Nucleus accumbens (tissue), 56 donors: ENCODE measurements around the gene TM4SF5.
A peak's percentile ranks its signal among the peaks of the same experiment; 100 is the strongest.

Experiments
- DNase-seq, 56 donors: peaks; one replicate each; lab custom pipeline; 2025; lab: John Stamatoyannopoulos, UW

Gene TM4SF5

DNA sequence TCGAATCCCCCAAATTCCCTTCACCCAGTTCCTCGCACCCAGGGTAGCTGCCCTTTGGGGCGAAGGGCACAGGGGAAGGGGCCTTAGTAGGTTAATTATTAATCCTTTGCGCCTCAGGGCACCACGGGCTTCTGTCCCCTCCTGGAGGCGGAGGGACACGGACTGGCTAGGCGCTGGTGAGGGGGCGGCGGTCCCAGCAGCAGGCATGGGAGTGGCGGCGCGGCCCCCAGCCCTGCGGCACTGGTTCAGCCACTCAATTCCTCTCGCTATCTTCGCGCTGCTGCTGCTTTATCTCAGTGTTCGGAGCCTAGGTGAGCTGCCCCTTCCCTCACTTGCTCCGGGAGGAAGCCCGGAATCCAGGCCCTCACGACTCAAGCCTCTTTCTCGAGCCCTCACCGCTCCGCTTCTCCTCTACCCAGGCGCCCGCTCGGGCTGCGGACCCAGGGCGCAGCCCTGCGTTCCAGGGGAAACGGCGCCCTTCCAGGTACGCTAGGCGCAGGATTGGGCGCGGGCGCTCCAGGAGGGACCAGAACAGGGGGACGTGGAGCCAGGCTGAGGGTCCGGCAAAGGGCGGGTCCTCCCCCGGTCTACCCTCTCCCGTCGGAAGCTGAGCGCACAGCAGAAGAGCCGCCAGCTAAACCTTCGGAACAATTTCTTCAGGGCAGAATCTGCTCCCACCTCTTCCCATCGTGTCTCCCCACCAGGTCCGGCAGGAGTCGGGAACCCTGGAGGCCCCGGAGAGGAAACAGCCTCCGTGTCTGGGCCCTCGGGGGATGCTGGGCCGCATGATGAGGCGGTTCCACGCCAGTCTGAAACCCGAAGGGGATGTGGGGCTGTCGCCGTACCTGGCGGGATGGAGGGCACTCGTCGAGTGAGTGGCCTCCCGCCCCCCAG is 17.4 kb downstream of the TM4SF5 start, which contains the start of gene GLTPD2:
GLTPD2 (plus strand) TSS at position 158 of the 894 bp plus-strand sequence; CDS start at position 206, 48 bp downstream.
- peak in 5 of 56 donors; percentile 9 to 52 (median 38) for DNase-seq

DNA sequence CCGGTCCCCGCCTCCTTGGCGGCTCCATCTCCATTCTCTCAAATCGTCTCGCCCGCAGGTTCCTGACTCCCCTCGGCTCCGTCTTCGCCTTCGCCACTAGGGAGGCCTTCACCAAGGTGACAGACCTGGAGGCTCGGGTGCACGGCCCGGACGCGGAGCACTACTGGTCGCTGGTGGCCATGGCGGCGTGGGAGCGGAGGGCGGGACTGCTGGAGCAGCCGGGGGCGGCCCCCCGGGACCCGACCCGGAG is 17.9 kb downstream of the TM4SF5 start:
- DNase-seq = peak in 4 of 56 donors; percentile 54 to 71 (median 62)

DNA sequence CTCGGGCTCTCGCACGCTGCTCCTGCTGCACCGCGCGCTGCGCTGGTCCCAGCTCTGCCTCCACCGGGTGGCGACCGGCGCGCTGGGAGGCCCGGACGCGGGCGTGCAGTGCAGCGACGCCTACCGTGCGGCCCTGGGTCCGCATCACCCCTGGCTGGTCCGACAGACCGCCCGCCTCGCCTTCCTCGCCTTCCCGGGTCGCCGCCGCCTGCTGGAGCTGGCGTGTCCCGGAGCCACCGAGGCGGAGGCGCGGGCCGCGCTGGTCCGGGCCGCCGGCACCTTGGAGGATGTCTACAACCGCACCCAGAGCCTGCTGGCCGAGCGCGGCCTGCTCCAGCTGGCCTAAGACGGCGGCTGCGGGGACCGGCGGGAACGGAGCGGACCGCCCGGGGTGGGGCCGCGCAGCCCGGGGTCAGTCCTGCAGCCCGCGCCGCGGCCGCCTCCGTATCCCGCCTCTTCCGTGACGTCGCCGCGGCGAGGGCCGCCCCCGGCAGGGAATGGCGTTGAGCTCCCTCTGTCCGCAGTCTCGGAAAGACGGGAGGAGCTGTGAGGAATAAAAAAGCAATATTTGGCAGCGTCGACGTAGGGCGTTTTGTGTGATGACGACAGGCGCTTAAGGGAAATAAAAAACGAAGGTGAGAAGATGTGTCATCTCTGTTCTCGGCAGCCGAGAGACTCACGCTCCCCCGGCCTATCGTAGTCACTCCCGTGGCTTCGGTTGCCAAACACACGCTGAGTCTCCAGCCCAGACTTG is 18.4 kb downstream of the TM4SF5 start:
- DNase-seq = peak in 55 of 56 donors; percentile 30 to 89 (median 81)

DNA sequence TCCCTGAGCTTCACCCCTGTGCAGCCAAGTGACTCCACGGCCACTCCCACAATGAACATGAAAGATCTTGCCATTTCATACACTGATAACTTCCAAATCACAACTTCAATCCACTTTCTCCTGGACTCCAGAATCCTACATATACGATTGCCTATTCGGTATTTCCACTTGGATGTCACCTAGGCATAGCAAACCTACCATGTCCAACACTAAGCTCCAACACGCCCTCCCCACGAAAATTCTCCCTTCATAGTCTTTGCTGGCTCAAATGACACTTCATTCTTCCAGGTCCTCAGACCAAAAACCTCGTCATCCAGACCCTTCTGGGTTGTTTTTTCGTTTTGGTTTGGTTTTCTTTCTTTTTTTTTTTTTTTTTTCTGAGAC is 19.0 kb downstream of the TM4SF5 start:
- DNase-seq = no peak

DNA sequence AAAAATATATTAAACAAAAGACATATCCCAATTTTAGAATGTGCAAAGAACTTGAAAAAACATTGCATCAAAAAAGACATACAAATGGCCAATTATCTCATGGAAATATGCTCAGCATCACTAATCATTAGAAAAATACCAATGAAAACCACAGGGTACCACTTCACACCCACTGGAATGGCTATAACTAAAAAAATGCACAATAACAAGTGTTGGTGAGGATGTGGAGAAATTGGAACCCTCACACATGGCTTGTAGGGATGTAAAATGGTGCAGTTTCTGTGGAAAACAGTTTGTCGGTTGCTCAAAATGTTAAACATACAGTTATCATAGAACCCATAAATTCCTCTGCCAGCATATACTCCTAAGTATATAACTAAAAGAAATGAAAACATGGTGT is 23.5 kb downstream of the TM4SF5 start:
- DNase-seq = no peak

DNA sequence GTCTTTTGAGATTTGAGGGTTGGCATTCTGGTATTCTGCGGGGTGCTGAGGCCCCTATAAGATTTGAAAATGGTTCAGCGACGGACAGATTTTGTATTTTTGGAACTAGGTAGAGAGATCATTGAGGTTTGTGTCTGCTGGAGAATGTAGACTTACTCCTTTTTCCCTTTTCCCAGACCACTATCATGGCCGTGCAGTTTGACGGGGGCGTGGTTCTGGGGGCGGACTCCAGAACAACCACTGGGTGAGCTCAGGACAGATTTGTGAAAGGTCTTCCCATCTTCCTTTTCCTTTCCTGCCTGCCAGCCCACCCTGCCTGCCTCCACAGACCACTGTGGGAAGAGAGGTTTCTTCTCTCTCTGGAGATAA is 24.9 kb downstream of the TM4SF5 start:
- peak in 1 of 56 donors; percentile 13 for DNase-seq

DNA sequence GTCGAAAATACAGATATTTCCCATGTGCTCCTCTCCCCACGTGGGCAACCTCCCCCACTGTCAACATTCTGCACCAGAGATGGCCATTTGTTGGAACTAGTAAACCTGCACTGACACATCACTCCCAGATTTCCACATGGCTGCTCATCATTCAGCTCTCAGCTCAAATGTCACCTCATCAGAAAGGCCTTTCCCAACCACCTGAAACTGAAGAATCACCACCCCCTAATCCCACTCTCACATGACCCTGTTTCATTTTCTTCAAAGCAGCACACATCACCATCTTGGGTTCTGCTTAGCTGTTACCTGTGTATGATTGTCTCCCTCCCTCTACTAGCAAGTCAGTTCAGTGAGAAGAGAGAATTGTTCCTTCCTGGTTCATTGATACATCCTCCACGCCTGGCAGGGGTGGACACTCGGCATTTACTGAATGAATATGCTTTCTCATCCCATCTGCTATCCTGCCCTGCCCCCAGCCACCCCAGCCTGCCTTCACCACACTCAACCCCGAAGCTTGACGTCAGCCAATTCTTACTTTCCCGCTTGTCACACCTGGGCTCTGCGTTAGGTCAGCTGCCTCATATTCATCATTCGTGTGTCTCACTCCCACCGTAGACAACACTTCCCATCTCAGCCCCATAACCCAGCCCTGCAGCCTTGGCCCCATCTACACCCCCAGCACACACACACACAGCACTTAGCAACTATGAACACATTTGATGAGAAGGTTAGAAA is 28.9 kb downstream of the TM4SF5 start:
- DNase-seq = no peak

DNA sequence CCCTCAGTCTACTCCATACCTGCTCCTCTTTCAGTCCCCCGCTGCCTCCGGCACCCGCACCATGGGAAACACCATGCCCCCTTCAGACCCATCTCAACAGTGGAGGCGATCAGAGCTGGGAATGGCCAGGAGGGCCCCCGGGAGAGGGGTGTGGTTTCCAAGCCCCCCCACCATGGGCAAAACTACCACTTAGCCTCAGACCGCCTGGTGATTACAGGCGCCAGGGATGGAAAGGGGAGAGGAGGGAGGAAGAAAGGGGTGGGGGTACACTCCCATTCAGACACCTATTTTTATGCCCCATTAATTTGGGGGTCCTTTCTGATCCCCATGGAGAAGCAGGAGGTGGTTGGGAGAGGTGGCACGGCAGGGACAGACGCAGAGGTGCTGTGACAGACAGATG is 30.5 kb downstream of the TM4SF5 start, which contains the start of gene C17orf114:
C17orf114 (minus strand) TSS at position 101 of the 400 bp plus-strand sequence.
- no peak for DNase-seq

DNA sequence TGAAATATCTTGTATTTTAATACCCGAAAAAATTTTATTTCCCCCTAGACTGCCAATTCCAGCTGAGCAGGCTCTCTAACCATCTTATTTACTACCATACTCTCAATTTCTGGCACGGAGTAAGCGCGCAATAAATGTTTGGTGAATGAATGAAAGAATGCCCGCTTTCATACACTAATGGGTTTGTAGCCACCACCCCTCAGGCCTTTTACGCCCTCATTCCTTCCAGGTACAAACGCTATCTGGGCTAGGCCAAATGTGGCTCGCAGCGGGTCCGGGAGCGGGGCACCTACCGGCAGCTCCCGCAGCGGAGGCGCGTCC is 34.7 kb downstream of the TM4SF5 start:
- no peak for DNase-seq

DNA sequence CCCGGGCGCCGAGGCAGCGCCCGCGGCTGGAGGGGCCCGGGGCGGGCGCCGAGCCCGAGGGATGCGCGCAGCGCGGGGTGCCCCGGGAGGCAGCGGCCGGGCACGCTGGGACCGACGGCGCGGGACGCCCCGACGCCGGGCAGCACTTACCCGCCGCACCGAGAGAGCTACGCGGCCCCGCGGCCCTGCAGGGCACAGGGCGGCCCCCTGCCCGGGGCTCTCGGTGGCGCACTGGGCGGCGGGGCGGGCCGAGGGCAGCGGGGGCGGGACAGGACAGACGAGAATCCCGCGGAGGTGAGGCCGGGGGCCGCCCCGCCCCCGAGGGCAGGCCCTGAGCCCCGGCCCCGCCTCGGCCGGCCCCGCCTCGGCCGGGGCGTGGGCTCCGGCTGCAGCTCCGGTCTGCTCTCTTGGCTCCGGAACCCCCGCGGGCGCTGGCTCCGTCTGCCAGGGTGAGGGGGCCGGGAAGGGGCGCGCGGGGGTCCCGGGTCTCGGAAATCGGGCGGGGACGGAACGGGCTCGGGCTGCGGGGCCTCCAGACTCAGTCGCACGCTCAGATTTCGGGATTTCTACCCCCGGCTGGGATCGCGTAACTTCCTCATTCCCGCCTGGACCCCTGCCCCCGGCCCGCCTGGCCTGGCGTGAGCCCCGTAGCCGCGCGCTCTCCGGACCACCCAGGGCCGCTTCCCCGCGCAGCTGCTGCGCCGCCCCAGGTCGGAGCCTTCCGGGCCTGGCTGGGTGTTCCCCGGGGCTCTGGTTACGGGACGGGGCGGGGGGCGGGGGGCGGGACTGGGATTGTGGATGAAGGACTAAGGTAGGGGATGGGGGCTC is 35.3 kb downstream of the TM4SF5 start, which contains the start of gene PLD2:
PLD2 (plus strand) TSS at position 376 of the 828 bp plus-strand sequence. CDS start 621 bp downstream, outside the sequence.
- DNase-seq = peak in 52 of 56 donors; percentile 9 to 88 (median 55)

DNA sequence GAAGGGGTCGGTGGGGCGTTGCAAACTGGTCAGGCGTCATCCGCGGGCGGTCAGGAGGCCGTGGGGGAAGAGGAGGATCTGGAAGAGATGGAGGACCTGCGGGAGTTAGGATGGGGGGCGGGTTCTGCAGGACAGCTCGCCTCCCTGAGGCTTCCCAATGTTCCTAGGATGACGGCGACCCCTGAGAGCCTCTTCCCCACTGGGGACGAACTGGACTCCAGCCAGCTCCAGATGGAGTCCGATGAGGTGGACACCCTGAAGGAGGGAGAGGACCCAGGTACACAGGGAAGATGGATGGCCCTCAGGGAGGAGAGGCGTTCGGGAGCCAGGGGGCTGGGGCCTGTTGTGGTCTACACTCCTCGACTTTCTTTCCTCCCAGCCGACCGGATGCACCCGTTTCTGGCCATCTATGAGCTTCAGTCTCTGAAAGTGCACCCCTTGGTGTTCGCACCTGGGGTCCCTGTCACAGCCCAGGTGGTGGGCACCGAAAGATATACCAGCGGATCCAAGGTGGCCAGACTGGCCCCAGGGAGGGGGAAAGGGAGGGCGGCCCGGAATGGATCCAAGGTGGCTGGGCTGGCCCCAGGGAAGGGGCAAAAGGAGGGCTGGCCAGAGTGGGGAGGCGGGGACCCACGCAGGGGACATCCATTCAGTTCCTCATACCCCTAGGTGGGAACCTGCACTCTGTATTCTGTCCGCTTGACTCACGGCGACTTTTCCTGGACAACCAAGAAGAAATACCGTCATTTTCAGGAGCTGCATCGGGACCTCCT is 36.1 kb downstream of the TM4SF5 start:
- DNase-seq = peak in 4 of 56 donors; percentile 3 to 32 (median 30)

DNA sequence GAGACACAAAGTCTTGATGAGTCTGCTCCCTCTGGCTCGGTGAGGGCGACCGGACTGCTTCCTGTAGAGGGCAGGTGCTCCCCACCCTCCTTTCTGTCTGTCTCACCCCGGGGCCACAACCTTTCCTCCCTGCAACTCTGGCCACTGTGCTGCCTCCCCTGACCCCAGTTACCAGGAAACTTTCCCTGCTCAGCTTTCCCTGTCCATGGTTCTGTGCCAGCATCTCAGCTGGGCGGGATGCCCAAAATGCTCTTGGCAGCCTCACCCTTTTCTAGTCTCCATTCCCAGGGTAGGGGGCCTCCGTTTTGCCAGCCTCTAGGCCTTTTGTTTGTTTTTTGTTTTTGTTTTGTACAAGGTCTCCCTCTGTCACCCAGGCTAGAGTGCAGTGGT is 36.7 kb downstream of the TM4SF5 start:
- peak in 47 of 56 donors; percentile 5 to 79 (median 37) for DNase-seq

DNA sequence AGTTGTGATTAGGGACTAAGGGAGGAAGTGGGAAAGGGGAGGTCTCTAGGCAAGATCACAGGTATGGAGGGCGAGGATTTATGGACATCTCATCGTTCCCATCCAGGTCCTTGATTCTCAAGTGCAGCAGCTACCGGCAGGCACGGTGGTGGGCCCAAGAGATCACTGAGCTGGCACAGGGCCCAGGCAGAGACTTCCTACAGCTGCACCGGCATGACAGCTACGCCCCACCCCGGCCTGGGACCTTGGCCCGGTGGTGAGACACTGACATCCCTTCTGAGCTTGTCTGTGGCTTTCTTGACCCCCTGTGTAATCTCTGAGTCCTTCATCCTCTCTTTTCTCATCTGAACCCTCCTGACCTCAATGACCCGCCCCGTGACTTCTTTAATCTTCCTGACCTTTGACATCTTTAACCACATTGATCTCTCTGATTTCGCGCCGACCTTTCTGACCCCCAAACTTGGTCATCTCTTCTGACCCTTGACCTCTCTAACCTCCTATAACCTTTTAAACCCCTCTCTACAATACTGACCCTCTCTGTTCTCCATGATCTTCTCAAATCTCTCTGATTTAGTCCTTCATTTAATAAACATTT is 39.1 kb downstream of the TM4SF5 start:
- no peak for DNase-seq

DNA sequence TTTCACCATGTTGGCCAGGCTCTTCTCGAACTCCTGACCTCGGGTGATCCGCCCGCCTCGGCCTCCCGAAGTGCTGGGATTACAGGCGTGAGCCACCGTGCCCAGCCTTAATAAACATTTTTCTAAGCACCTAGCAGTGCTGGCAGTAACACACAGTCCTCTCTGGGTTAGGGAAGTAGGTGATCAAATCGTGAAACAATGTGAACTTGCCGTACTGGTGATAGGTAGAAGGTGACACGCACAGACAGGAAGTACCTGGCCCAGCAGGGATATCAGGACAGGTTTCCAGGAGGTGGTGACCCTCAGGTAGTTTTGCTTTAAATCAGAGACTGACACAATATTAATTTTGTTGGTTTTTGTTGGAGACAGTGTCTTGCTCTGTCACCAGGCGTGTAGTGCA is 39.8 kb downstream of the TM4SF5 start:
- DNase-seq = no peak

DNA sequence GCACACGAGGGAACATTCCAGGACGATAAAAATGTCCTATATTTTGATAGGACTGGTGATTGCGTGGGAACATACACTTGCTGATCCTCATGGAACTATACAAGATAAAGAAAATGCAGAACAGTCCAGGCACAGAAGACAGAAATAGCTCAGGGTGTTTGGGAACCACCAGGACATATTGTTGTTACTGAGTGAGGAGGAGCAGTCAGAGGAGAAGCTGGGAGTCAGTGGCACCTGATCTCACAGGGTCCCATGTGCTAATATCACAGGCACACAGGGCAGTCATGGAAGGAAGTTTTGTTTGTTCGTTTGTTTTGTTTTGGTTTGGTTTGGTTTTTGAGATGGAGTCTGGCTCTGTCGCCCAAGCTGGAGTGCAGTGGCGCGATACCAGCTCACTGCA is 41.0 kb downstream of the TM4SF5 start:
- no peak for DNase-seq

DNA sequence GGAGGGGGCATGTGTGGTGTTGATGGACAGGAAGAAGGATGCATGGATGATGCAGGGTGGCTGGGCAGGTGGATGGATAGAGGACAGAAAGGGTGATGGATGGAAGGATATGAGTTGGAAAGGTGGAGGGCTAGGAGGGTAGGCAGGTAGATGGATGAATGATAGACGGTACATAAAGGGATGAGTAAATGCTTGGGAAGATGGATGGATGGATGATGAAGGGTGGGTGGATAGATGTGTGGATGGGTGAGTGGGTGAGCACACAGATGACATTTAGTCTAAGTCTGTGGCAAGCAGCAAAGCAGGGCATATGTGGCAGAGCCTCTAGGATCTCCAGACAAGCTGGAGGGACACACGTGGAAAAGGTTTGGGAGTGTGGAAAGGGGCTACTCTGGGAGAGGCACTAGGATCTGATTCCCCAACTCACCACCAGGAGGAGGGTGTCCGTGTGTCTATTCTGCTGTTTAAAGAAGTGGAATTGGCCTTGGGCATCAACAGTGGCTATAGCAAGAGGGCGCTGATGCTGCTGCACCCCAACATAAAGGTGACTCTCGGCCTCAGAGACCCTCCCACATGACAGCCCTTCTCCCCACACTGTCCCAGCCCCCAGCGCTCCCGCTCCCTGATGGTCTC is 43.5 kb downstream of the TM4SF5 start:
- no peak for DNase-seq

DNA sequence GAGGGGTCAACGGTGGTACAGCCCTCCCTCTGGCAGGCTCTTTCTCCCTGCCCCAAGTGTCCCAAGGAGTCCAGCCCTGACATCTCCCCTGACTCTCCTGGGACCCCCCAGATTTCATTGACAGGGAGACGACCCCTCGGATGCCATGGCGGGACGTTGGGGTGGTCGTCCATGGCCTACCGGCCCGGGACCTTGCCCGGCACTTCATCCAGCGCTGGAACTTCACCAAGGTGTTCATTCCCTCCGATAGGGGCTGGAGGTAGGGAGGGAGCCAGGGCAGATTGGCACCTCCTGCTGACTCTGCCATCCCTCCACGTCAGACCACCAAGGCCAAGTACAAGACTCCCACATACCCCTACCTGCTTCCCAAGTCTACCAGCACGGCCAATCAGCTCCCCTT is 45.1 kb downstream of the TM4SF5 start:
- no peak for DNase-seq

DNA sequence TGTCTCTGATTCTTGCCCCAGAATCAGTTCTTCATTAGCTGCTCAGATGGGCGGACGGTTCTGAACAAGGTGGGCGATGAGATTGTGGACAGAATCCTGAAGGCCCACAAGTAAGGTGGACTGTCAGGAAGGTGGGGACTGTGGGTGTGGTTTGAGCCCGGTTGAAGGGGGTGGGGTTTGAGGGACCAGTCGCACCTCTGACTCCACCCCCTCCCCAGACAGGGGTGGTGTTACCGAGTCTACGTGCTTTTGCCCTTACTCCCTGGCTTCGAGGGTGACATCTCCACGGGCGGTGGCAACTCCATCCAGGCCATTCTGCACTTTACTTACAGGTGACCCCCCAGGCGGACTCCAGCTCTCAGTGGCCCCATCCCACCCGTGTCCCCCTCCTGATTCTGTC is 46.6 kb downstream of the TM4SF5 start:
- DNase-seq = no peak

DNA sequence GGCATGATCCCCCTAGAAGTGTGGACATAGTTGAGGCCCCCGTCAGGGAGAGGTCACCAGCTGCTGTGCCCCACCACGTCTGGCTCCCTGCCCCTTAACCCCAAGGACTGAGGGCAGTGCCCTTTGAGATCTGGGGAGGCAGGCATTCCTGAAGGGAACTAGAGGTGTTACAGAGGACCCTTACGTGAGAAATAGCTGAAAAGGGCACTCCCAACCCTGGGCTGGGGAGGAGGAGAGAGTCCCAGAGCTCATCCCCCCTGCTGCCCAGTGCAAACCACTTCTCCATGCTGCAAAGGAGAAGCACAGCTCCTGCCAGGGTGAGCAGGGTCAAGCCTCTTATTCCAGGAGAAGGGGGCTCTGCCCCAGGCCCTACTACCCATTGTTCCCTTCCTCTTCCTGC is 51.1 kb downstream of the TM4SF5 start:
- no peak for DNase-seq
